GM18511 (cell line): ENCODE measurements around the gene PHLDB1.

ENCODE experiments used
- ATAC-seq: cut with Tn5 transposase; IDR thresholded peaks from one replicate; pipeline ENCODE4 v1.9.1; 2021; ENCODE audit warnings: mild to moderate bottlenecking, moderate library complexity; ENCODE audit not compliant: unreplicated experiment

Gene PHLDB1

DNA sequence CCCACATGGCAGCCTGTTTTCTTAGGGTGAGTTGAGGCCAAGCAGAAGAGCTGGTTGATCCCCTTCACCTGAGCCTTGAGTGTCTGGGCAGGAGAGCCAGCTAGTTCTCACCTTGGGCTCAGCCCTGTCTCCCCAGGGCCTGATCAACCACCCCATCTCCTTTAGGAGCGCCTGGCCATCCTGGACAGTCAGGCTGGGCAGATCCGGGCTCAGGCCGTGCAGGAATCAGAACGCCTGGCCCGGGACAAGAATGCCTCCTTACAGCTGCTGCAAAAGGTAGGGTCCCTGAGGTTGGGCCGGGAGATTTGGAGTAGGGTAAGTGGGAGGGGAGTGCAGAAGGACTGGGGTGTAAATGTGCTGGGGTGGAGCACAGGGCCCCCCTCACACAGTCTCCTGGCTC, 31.3 kb downstream of the PHLDB1 start:
- ATAC-seq = no peak

DNA sequence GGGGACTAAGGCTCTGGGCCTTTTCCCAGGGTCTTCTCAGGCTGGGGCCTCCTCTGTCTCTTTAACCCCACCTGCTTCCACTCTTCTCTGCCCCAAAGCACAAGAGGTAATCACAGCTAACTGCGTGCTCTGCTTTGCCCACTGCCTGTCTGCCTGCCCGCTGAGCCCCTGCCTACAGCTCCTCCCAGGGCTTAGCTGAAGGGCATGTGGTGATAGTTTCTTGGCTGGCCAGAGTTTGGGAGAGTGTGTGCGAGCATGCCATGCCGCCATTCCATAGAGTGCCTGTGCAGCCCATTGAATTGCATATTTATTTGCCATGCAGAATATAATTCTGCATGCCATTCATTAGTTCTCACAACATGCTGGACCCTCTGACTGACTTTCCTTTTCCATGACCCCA, 32.5 kb downstream of the PHLDB1 start:
- ATAC-seq = no peak

DNA sequence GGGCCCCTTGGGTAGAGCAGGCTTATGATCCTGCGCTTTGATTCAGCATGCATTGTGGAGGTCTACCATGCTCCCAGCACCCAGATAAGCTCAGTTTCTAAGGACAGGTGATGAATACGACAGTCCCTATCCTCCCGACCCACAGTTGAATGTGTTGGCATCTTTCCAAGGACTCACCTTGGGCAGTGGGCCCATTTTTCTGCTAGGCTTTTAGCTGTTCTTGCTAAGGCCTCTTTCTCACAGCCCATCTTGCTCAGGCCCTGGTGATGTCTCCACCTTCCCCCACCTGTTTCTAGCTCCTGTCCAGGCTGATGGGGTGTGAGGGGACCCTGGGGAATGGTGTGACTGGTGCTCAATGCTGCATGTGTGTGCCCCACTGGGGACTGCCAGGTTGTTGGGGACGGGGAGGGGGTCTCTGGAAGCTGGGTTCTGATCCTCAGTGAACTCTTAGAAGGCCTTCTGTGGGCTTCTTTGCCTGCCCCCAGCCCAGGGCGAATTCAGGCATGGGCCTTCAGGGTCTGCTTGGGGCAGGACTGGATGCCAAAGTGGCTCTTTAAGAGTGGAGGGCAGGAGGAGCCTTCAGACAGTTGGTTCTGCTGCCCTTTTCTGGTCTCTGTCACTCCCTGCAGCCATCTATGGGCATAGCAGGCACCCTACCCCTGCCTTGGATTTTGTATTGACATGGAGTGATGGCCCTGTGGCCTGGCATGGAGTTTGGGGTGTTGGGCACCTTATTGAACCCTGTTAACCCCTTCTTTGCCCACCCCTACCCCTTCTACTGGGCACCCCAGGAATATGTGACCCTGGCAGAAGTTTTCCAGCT, 33.1 kb downstream of the PHLDB1 start:
- no peak for ATAC-seq

DNA sequence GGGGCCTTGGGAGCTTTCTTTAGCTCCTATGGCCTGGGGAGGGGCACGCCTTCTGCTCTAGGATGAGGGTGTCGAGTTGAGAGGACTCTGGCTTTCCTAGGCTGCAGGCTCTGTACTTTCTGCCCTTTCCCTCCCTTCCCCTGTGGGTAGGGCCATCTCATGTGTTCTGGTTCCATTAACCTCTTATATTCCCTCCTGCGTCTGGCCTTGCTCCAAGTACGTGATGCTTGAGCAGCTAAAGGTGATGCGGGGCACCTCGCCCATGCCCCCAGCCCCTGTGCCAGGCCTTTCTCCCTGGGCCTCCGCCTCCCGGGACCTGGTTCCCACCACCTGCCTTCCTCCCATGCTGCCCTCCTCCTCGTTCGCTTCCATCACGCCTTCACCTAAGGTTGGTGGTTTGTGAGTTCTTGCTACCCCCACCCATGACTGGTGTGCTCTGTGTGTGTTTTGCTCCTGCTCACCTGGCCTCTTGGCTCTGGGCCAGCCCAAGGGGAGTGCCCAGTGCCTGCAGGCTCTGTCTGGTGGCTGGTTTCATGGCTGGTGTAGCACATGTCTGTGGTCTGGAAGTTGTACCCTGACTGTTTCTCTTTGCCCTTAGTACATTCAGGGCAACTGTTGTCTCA, 34.1 kb downstream of the PHLDB1 start:
- ATAC-seq = no peak

DNA sequence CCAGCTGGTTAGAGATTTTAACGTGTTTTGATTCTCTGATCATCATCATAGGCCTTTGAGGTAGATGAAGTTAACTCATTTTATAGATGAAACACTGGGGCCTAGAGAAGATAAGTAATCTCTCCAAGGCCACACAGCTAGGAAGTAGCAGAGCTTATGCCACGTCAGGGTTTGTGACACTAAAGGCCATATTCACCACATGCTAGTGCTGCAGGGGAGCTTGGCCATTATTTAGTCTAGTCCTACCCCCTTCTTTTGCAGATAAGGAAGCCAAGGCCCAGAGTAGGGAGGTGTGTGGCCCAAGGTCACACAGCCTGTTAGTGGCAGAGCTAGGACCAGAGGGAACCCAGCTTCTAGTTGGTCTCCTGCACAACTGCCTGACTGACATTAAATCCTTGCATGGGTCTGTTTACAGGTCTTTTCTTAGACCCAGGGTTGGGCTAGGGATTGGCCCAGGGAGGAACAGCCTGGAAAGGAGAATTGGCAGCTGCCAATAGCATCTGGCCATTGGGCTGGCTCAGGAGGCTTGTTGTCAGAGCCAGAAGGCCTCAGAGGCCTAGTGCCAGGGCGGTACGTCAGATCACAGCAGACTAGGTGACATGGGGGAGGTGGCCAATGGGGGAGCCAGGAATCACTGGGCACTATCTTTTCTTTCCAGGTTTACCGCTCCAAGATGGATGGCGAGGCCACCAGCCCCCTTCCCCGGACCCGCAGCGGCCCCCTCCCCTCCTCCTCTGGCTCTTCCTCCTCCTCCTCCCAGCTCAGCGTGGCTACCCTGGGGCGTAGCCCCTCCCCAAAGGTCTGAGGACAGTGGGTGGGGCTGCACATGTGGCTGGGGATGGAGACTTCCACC, 36.0 kb downstream of the PHLDB1 start:
- no peak for ATAC-seq

DNA sequence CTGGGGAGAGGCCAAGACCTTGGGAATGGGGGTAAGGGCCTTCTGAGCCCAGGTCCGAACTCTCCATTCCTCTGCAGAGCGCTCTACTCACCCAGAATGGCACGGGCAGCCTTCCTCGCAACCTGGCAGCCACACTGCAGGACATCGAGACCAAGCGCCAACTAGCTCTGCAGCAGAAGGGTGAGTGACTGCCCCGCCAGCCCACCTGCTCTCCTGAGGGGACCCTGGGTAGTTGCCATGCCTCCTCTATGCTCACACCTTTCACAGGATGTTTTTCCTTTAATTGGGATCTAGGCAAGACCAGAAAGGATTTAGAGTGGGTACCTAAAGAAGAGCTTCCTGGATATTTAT, 36.6 kb downstream of the PHLDB1 start:
- no peak for ATAC-seq

DNA sequence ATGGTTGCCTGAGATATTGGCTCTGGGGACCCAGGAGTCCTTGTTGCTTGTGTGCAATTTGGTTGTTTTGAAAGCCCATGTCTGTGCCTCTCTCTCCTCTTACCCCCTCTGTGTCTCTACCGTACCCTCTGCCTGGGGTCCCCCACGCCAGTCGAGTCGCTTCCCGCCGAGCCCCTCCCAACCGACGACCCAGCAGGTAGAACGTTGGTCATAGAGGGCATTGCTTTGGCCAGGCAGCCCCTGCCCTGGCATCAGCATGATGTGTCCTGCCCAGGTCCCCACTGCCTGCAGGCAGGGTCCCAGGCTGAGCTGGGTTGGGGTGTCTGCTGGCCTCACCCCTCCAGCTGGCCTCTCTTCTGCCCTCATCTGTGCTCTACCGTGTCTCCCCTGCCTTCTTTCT, 37.1 kb downstream of the PHLDB1 start:
- no peak for ATAC-seq

DNA sequence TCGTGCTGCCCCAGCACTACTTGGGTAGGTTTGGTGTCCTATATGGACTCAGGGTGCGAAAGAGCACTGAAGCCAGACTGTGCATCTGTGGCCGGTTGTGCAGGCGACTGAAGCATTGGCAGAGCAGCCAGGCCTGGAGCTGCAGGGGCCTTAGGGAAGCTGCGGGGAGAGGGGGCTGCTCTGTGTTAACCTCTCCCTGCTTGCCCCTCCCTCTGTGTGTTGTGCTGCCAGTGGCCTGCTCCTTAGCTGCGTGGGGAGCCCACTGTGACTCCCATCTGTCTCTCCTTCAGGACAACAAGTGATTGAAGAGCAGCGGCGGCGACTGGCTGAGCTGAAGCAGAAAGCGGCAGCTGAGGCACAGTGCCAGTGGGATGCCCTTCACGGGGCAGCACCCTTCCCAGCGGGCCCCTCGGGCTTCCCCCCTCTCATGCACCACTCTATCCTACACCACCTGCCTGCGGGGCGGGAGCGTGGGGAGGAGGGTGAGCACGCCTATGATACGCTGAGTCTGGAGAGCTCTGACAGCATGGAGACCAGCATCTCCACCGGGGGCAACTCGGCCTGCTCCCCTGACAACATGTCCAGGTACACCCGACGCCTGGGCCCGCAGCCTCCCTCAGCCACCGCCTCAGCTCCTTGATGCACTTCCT, 37.8 kb downstream of the PHLDB1 start:
- no peak for ATAC-seq

DNA sequence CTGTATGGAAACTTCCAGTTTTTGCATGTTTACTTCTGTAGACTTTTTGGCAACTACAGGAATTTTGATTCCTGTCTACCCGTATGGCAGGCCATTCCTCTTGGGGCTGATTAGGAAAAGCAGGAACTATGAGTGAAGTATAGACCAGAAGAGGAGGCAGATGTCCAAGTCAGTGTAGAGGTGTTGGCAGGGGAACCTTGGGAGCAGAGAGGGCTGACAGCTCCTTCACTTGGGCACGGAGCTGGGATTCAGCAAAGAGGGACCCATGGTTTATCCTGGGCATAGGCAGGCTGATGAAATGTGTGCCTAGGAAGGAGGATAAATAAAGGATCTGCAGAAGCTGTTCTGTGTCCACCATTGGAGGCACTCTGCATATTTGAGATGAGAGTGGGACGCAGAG, 39.0 kb downstream of the PHLDB1 start:
- ATAC-seq = no peak

DNA sequence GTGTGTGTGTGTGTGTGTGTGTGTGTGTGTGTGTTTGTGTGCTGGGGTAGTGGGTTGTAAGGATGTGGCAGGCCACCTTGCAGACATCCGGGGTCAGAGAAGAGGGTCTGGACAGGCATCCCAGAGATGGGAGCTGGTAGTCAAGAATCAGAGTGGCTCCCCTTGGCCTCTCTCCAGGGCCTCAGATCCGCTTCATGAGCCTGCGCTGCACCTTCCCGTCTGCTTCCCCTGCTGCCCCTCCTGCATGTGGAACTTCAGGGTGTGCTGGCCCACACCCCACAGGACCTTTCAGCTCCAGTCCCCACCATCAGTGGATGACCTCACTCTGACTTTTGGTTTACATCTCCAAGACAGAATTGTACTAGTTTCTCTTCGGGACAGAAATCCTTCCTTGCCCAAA, 40.9 kb downstream of the PHLDB1 start:
- ATAC-seq = no peak

DNA sequence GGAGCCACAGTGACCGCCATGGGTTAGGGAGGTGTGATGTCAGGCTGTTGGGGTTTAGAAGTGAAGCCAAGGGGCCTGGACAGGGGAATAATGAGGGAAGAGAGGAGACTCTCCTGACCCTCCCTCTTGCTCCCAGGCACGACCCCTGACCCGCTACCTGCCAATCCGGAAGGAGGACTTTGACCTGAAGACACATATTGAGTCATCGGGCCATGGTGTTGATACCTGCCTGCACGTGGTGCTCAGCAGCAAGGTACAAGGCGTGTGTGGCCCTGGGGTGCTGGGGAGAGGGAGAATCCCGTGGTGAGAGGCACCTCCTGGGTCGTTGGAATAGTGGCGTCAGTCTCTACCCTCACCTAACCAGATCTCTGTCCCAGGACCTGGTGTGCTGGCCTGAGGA, 42.5 kb downstream of the PHLDB1 start:
- ATAC-seq = no peak

DNA sequence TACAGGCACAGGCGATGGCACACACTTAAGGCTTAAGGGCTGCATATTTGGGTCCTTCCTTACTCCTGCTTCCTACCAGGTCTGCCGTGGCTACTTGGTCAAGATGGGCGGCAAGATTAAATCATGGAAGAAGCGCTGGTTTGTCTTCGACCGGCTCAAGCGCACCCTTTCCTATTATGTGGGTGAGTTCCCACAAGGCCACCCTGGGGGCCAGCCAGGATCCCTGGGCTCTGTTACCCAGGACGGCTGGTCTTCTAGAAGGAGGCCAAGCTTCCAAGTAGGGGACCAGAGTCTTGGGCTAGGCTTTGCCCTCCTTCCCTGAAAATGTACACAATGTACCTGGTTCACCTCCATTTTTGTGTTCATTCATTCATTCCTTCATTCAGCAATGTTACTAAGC, 43.0 kb downstream of the PHLDB1 start:
- no peak for ATAC-seq

DNA sequence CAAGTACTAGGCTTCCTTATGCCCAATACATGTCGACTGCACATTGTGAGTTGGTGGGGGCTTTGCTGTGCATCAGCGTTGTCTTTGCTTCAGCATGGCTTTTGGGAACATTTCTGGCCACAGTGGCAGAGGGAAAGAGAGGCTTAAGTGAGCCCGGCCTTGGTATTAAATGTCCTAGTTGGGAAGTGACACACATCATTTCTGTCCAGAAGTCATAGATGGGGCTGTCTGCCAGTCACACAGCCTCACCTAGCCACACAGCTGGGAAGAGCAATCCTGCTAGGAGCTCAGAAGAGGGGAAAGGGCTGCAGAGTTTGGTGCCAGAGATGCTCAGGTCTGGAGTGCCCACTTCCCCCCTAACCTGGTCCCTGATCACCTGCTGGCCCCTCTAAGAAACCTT, 44.4 kb downstream of the PHLDB1 start:
- no peak for ATAC-seq

DNA sequence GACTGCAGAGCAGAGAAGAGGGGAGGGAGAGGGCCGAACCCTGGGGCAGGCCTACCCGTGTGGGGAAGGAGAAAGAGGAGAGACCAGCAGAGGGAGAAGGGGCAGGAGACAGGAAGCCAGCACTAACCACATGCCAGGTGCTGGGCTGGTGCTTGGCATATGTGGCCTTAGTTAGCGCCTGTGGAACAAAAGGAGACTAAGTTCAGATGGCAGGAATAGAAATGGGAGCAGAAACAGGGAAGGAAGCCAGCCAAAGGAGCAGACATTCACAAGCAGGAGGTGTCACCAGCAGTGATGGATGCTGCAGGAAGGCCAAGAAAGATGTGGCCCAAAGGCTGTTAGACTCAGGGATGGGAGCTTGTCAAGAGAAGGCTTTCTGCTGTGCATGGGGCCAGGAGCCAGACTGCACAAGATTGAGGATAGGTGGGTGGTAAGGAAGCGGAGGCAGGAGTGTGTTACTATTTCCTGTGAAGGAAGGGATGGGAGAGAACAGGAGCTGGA, 45.3 kb downstream of the PHLDB1 start:
- no peak for ATAC-seq

DNA sequence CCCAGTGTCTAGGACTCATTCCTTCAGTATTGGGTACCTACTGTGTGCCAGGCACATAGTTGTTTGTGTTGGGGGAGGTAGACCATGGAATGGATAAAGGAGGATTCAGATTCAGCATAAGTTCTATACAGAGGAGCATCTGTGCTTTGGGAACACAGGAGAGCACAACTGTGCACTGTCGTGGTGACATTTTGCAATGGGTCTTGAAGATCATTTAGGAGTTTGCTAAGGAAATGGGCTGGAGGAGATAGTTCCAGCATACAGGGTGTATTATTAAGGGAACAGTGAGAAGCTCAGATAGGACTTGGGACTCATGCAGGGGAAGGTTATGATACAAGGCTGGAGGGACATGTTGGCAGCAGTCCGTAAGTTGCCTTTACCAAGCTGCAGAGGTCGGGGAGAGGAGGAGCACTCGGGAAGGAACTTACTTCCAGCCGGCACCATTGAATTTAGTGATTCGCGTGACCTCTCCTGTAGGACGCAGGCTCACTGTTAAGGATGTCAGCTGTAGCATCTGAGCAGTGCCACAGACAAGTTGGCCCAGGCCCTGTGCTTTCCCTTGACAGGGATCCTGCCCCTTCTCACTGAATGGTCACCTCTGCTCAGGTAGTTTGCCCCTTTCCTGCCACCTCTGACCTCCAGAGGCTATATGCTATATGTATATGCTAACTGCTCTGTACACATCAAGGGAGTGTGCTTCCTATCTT, 46.4 kb downstream of the PHLDB1 start:
- no peak for ATAC-seq

DNA sequence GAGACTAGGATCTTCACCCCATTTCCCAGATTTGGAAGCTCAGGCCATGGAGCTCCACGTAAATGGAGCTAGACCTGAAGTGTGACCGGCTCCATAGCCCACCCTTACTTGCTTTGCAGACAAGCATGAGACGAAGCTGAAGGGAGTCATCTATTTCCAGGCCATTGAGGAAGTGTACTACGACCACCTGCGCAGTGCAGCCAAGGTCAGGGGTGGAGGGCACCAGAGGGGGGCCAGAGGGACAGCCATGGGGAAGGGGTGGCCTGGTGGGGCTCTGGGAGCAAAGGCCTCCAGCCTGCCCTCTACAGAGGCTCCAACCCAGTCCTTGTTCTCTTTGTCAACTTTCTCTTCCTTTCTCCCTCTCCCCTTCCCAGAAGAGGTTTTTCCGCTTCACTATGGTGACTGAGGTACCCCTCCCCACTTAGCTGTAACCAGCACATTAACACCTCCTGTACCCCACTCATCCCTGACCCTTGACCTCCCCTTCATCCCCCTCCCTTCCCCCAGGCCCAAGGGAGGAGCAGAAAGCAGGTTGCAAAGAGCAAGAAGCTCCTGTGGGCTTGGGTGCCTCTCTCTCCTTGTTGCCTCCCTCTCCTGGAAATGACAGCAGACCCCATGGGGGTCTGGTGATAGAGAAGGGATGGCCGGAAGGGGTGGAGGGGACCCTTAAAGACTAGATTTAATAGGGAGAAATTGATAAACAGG, 48.2 kb downstream of the PHLDB1 start:
- no peak for ATAC-seq

DNA sequence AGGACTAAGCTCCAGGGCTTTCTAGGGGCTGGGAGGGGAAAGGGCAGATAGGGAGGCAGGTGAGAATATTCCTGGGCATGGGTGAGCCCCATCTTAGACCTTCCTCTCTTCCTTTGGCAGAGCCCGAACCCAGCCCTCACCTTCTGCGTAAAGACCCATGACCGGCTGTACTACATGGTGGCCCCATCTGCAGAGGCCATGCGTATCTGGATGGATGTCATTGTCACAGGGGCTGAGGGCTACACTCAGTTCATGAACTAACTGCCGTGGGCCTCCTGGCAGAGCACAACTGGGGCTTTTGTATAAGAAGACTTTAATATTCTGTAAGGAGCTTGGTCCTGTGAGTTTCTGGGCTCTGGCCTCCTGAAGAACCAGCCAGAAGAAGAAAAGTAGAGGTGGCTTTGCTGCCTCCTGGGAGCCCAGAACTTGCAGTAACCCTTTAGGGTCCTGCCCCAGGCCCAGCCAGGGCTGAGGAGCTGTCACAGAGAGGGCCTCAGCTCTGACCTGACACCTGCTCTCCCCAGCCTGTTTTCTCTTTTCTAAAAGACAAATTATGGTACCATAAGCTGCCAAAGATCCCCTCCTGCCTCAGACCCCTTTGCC, 49.2 kb downstream of the PHLDB1 start:
- ATAC-seq = no peak

DNA sequence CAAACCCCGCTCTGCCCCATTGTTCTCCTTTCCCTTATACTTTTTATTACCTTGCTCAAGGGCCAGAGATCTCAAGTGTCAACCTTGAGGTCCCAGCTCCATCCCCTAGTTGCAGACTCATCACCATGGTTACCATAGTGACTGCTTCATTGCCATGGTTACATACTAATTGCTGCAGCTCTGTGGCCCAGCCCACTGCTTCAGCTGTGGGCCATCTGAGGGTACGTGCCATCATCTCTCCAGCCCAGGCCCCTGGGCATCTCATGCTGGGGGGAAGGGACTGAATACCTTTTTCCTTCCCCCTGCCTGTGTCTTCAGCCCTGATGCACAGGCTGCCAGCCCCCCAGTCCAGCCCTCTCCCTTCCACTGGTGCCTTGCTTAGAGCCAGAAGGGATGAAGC, 49.8 kb downstream of the PHLDB1 start:
- ATAC-seq = no peak

DNA sequence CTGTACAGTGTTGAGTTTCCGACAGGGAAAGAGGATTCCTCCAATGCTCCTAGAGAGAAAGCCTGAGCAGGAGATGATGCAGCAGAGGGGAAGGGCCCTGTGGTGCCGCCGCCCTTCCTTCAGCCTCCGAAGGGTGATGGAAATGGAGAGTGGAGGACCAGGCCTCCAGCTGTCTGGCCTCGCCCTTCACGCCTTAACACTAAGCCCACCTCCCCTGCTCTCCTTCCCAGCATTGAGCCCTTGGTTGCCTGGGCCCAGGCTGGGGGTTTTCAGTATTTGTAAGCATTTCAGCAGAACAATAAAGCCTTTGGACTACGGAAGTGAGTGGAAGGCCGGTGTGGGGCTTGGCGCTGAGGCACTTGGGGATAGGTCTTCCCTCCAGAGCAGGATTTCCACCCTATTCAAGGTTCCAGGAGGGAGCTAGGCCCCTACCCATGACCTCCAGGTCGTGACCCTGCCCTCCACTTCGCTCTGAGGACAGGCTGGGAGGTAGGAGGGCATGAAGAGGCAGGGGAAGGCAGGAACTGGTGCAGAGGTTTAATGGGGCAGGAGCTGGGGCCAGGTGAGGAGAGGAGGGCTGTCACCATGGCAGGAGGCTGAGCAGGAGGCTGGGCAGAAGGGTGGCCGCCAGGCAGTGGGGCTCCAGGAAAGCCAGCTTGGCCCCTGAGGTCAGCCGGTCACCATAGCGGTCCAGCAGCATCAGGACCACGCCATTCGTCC, 50.5 kb downstream of the PHLDB1 start:
- no peak for ATAC-seq
